Suppressor macrophage (primary cell): ENCODE results near the gene RHEB.

Experiments used
- DNase-seq, 4 experiments: peaks; one replicate each; pipeline ENCODE4 v3.0.0-alpha.2; 2020 to 2022

RHEB gene

DNA sequence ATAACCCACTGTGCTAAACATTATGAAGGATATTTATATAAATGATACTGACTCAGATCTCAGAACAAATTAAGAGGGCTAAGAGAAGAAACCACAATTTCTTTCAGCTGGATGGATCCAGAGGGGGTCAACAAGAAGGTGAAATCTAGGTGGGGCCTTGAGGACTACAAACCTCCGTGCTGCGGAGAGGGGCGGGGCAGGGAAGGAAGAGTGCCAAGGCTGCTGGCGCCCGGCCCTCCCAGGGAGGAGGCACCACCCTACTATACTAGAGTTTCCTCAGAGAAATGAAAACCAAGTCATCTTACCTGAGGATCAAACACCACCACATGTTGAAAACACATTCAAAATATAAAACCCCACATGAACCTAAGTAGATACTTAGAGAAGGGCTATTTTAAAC lies 50.4 kb downstream of the RHEB start:
- DNase-seq, result no peak

GRCh38 chr7:151468217-151469018 lies 51.3 kb downstream of the RHEB start:
- DNase-seq, result no peak

DNA sequence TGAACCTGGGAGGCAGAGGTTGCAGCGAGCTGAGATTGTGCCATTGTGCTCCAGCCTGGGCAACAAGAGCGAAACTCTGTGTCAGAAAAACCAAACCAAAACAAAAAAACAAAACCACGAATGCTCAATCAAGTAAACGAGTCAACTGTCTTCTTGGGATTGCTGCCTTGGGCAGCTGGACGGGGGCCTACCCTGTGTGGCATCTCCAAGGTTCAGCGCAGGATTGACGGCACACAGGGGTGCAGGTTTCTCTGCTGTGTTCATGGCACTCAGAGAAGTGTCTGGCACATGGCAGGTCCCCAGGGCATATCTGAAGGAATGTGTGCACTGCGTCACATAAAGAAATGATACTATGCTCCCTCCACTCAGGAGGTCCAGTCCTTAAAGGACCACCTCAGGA lies 54.5 kb downstream of the RHEB start:
- DNase-seq, result no peak

DNA sequence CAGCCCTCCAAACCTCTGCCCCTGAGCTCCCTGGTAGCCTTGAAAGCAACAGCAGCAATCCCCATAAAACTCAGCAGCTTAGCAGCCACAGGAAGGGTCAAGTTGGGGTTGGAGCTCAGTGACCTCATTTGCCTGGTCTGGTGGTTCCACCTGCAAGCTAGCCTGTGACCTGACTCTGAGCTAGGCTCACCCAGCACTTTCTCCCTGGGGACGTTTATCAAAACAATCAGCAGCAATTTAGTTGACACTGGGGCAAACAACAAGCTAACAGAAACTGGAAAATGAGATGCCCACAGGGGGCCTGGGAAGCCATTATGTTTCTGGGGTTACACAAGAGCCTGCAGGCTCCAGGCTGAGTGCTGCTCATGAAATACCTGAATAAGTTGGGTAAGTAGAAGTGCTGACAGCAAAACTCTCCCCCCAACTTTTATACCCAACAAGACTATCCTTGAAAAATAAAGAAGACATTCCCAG lies 57.4 kb downstream of the RHEB start:
- no peak for DNase-seq

DNA sequence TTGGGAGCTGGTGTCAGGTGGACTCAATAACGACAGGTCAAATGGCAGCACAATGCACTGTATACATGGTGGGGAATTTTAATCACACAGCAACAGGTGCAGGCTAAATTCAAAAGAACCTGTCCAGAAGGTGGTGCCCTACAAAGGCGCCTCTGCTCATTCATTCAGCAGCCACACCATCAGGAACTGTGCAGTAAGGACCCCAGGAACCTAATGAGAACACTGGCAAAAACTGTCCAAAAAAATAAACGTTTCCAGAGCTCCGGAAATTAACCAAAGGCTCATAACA lies 57.8 kb downstream of the RHEB start:
- no peak for DNase-seq

DNA sequence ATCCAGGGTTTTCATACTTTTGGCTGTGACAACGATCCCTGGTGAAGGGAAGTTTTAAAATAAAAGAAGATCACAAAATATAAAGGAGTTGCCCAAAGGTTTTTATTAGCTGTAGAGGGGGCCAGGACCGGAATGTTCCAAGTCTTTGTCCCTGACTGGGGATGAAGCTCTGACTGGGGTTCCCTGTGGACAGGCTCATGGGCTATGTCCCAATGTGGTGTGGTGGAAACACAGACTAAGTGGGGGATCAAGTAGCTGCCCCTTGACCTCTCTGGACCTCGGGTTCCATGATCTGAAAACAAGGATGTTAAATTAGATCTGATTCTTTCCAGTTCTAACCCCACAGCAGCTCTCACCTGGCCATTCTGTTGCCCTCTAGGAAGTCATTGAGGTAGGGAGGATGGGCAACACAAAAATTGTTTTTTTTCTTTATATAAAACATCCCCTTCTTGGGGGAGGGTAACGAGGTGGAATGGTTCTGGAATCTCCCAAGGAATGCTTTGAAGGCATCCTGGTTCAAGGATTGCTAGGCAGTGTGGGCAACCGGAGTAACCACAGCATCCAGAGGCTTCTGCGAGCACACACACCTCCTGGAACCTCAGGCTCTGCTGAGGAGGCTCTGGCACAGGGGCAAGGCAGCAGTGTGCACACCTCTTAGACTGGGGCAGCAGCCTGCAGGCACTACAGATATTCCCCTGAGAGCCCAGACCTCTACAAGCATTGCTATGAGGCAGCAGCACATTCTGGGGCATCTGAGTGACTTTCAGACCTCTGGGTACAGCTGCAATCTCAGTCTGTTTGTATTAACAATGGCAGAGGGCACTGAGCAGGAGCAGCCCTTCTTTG lies 58.4 kb downstream of the RHEB start:
- DNase-seq, result no peak

DNA sequence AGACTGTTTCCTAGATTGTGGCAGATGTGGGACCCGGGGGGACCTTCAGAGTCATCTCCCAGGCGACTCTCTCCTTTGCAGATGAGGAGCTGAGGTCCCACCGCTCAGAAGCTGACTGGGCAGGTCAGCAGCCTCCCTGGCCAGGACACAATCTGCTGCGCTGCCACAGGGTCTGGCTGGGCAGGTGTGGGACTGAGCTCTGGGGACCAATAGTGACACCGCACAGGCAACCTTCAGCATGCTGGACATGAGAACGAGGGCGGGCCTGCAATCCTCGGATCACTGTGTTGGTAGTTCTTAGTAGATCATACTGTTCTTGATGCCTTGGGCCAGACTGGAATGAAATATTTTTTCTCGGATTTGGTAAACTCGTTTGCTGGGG lies 59.2 kb downstream of the RHEB start:
- DNase-seq, result no peak

- DNase-seq, result peak in 3 of 4 experiments; percentile 24 to 48 (median 33)
These were observed 59.8 kb downstream of the RHEB start for GRCh38 chr7:151459726-151460473.

GRCh38 chr7:151457534-151457933 lies 62.2 kb downstream of the RHEB start:
- no peak for DNase-seq

DNA sequence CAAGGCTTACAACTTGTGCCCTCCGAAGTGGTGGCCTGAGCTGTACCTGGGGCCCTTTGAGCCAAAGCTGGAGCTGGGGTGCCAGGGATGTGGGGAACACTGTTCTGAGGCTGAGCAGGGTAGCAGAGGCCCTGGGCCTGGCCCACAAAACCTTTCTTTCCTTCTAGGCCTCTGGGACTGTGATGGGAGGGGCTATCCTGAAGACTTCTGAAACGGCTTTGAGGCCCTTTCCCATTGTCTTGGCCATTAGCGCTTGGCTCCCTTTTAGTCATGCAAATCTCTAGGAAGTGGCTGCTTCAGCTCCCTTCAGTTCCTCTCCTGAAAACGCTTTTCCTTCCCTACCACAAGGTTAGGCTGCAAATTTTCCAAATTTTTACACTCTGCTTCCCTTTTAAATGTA lies 62.9 kb downstream of the RHEB start:
- DNase-seq, result peak in 2 of 4 experiments; percentile 24 to 30

GRCh38 chr7:151456276-151456675 lies 63.4 kb downstream of the RHEB start:
- DNase-seq, result no peak

- no peak for DNase-seq
These were observed 64.0 kb downstream of the RHEB start for GRCh38 chr7:151455690-151456089.

- no peak for DNase-seq
These were observed 64.7 kb downstream of the RHEB start for GRCh38 chr7:151454932-151455530.

- no peak for DNase-seq
These were observed 65.4 kb downstream of the RHEB start for GRCh38 chr7:151454305-151454704.

DNA sequence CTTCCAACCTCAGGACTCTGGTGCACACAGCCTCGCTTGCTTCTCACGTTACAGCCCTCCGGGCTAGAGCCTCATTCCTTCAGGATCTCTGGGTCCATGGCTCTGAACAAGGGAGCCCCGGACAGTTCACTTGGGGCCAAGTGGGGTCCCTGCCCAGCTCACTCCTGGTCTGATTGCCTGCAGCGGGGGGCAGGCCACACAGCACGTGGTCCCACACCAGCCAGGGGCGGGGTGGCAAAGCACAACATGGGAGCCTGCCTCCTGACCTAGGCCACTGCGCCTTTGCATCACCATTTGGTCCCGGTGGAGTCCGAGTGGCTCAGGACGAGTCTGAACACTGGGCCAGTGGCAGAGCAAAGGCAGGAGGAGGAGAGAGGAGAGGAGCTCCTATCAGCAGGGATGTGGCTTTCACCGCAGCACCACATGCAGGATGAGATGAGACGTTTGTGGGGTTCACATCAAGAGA lies 66.3 kb downstream of the RHEB start:
- DNase-seq, result no peak

GRCh38 chr7:151452680-151453325 lies 66.9 kb downstream of the RHEB start:
- DNase-seq, result no peak

GRCh38 chr7:151451626-151452571 lies 67.8 kb downstream of the RHEB start:
- DNase-seq, result no peak

DNA sequence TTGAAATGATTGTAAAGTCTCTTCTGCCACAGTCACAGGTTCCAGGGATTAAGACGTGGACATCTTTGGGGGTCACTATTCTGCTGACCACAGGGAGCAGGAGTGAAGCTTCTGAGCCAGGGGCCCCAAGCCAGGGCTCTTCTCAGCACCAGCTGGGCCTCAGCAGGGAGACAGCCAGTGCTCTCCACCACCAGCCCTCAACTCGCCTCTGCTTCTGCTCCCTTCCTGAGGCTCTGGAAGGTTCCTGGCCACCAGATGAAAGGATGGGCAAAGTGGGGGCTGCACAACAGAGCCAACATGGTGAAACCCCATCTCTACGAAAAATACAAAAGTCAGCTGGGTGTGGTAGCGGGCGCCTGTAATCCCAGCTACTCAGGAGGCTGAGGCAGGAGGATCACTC lies 68.5 kb downstream of the RHEB start:
- DNase-seq, result no peak

GRCh38 chr7:151449990-151450389 lies 69.7 kb downstream of the RHEB start:
- no peak for DNase-seq

GRCh38 chr7:151448261-151449252 lies 71.1 kb downstream of the RHEB start:
- peak; percentile 73 to 86 (median 82) for DNase-seq
